A549 (cell line): ENCODE data around the gene PTGES2.

Source experiments
- CBX2 ChIP-seq: fragments of 200-600 bp; sonication (generic); IDR thresholded peaks from 2 replicates; pipeline ENCODE4 v1.6.1; 2016; ENCODE audit warnings: low read depth, mild to moderate bottlenecking, borderline replicate concordance
- EP300 ChIP-seq, 2 experiments: fragments of >200 bp; sonication (Bioruptor Twin); formaldehyde crosslinking; IDR thresholded peaks; 2 replicates in 1 of 2; 3 replicates in 1 of 2; pipeline ENCODE4 v1.6.1; 2016 to 2017
- MAZ ChIP-seq: fragments of 150-350 bp; IDR thresholded peaks from 2 replicates; pipeline ENCODE4 v1.6.1; 2014; ENCODE audit warnings: antibody characterized with exemption, low read depth, low read length, borderline replicate concordance
- PBX3 ChIP-seq: IDR thresholded peaks from 2 replicates; pipeline ENCODE4 v1.6.1; 2012
- POLR2A ChIP-seq: IDR thresholded peaks from 2 replicates; pipeline ENCODE4 v1.6.1; 2012; ENCODE audit warnings: mild to moderate bottlenecking, low read length
- TF ChIP-seq, protein P1 (sequence below): fragments of >200 bp; sonication (Bioruptor Twin); formaldehyde crosslinking; IDR thresholded peaks from 3 replicates; pipeline ENCODE4 v1.5.1; 2016

GRCh38 chr9:128167209-128167608 lies 39.7 kb upstream of the PTGES2 start:
- TF ChIP-seq POLR2A (no peak), MAZ (no peak), PBX3 (no peak), CBX2 (no peak), EP300 (IDR thresholded peaks at IDR 0.05) (no peak)
- TF ChIP-seq, protein P1, sequence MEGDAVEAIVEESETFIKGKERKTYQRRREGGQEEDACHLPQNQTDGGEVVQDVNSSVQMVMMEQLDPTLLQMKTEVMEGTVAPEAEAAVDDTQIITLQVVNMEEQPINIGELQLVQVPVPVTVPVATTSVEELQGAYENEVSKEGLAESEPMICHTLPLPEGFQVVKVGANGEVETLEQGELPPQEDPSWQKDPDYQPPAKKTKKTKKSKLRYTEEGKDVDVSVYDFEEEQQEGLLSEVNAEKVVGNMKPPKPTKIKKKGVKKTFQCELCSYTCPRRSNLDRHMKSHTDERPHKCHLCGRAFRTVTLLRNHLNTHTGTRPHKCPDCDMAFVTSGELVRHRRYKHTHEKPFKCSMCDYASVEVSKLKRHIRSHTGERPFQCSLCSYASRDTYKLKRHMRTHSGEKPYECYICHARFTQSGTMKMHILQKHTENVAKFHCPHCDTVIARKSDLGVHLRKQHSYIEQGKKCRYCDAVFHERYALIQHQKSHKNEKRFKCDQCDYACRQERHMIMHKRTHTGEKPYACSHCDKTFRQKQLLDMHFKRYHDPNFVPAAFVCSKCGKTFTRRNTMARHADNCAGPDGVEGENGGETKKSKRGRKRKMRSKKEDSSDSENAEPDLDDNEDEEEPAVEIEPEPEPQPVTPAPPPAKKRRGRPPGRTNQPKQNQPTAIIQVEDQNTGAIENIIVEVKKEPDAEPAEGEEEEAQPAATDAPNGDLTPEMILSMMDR = no peak
